ENCODE measurements around the gene CACNA1D. TPM values are rescaled to one million over a fixed set of nuclear protein-coding genes. Genes with fewer than 3 reads are reported as not detected.

The CACNA1D gene
- total RNA-seq, 1 experiment from 2014 or later = 1.1 TPM

DNA sequence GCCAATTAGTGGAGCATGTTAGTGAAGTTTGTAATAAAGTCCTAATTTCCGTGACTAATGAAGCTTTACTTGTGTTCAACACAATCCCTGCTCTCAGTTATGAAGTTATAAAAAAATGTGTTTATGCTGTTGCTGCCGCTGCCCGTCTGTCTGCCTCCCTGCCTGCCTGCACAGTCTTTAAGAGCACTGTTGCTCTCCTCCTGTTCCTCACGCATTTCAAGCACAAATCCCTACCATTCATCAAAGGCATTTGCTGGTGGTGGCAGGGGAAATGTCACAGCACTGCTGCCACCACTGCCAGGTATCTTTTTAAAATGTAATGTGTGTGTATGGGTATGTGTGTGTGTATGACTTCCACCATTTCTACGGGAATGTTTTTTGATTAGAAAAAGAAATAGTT is 58.8 kb downstream of the CACNA1D start:
- TF ChIP-seq, protein P1, sequence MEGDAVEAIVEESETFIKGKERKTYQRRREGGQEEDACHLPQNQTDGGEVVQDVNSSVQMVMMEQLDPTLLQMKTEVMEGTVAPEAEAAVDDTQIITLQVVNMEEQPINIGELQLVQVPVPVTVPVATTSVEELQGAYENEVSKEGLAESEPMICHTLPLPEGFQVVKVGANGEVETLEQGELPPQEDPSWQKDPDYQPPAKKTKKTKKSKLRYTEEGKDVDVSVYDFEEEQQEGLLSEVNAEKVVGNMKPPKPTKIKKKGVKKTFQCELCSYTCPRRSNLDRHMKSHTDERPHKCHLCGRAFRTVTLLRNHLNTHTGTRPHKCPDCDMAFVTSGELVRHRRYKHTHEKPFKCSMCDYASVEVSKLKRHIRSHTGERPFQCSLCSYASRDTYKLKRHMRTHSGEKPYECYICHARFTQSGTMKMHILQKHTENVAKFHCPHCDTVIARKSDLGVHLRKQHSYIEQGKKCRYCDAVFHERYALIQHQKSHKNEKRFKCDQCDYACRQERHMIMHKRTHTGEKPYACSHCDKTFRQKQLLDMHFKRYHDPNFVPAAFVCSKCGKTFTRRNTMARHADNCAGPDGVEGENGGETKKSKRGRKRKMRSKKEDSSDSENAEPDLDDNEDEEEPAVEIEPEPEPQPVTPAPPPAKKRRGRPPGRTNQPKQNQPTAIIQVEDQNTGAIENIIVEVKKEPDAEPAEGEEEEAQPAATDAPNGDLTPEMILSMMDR (IDR thresholded peaks at IDR 0.05 in 2 of 3, conservative IDR thresholded peaks at IDR 0.05 in 1 of 3; ENCODE audit: borderline replicate concordance in 1 of 3, insufficient read depth in 1 of 3, low read depth in 2 of 3, low read length in 2 of 3) = no peak
- no peak for TF ChIP-seq POLR2A (IDR thresholded peaks at IDR 0.05; ENCODE audit: borderline replicate concordance, extremely low read depth, insufficient read depth, insufficient read length)
- no peak for TF ChIP-seq CBX3 (IDR thresholded peaks at IDR 0.05; ENCODE audit: low read depth)
- no peak for TF ChIP-seq RAD21 (IDR thresholded peaks at IDR 0.05; ENCODE audit: low read depth)
- TF ChIP-seq, protein P2, sequence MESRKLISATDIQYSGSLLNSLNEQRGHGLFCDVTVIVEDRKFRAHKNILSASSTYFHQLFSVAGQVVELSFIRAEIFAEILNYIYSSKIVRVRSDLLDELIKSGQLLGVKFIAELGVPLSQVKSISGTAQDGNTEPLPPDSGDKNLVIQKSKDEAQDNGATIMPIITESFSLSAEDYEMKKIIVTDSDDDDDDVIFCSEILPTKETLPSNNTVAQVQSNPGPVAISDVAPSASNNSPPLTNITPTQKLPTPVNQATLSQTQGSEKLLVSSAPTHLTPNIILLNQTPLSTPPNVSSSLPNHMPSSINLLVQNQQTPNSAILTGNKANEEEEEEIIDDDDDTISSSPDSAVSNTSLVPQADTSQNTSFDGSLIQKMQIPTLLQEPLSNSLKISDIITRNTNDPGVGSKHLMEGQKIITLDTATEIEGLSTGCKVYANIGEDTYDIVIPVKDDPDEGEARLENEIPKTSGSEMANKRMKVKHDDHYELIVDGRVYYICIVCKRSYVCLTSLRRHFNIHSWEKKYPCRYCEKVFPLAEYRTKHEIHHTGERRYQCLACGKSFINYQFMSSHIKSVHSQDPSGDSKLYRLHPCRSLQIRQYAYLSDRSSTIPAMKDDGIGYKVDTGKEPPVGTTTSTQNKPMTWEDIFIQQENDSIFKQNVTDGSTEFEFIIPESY (IDR thresholded peaks at IDR 0.05; ENCODE audit: extremely low read depth, insufficient replicate concordance, low read length) = no peak
- no peak for TF ChIP-seq ZNF274 (IDR thresholded peaks at IDR 0.05; ENCODE audit: low read depth, low read length)
- no peak for TF ChIP-seq SRF (IDR thresholded peaks at IDR 0.05; ENCODE audit: low read depth)
- no peak for TF ChIP-seq CEBPB (IDR thresholded peaks at IDR 0.05; ENCODE audit: low read depth)
- TF ChIP-seq POLR2AphosphoS5 (IDR thresholded peaks at IDR 0.05; ENCODE audit: low read depth, low read length) = no peak
- no peak for TF ChIP-seq JUND (IDR thresholded peaks at IDR 0.05)
- no peak for TF ChIP-seq EGR1 (IDR thresholded peaks at IDR 0.05; ENCODE audit: low read depth)
- no peak for TF ChIP-seq FOSL1 (IDR thresholded peaks at IDR 0.05; ENCODE audit: low read depth)
- TF ChIP-seq SP1 (IDR thresholded peaks at IDR 0.05; ENCODE audit: low read depth) = no peak
- TF ChIP-seq, protein P3, sequence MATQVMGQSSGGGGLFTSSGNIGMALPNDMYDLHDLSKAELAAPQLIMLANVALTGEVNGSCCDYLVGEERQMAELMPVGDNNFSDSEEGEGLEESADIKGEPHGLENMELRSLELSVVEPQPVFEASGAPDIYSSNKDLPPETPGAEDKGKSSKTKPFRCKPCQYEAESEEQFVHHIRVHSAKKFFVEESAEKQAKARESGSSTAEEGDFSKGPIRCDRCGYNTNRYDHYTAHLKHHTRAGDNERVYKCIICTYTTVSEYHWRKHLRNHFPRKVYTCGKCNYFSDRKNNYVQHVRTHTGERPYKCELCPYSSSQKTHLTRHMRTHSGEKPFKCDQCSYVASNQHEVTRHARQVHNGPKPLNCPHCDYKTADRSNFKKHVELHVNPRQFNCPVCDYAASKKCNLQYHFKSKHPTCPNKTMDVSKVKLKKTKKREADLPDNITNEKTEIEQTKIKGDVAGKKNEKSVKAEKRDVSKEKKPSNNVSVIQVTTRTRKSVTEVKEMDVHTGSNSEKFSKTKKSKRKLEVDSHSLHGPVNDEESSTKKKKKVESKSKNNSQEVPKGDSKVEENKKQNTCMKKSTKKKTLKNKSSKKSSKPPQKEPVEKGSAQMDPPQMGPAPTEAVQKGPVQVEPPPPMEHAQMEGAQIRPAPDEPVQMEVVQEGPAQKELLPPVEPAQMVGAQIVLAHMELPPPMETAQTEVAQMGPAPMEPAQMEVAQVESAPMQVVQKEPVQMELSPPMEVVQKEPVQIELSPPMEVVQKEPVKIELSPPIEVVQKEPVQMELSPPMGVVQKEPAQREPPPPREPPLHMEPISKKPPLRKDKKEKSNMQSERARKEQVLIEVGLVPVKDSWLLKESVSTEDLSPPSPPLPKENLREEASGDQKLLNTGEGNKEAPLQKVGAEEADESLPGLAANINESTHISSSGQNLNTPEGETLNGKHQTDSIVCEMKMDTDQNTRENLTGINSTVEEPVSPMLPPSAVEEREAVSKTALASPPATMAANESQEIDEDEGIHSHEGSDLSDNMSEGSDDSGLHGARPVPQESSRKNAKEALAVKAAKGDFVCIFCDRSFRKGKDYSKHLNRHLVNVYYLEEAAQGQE (IDR thresholded peaks at IDR 0.05; ENCODE audit: low read depth) = no peak
- no peak for TF ChIP-seq EZH2 (IDR thresholded peaks at IDR 0.05)
- TF ChIP-seq ZFX (IDR thresholded peaks at IDR 0.05) = no peak
- TF ChIP-seq, protein P4, sequence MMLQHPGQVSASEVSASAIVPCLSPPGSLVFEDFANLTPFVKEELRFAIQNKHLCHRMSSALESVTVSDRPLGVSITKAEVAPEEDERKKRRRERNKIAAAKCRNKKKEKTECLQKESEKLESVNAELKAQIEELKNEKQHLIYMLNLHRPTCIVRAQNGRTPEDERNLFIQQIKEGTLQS (IDR thresholded peaks at IDR 0.05) = no peak
- DNase-seq (ENCODE audit: low read depth, low spot score) = no peak
- Histone ChIP-seq H3K9ac (ENCODE audit: low read length) (no peak overlapping the region), H4K20me1 (ENCODE audit: insufficient read depth) (no peaks in the 10 kb centered on the region), H3K27me3 (ENCODE audit: insufficient read depth, low read length) (no peaks in the 10 kb centered on the region), H3K27ac (ENCODE audit: low read depth, low read length) (no peak overlapping the region), H3K9me2 (ENCODE audit: insufficient read depth) (no peaks in the 10 kb centered on the region), H3K4me1 (ENCODE audit: control insufficient read depth in 1 of 2, insufficient read depth in 2 of 2, low read length in 2 of 2) (no peaks in the 10 kb centered on the region), H3K4me2 (ENCODE audit: low read length) (no peak overlapping the region), H3K9me3 (ENCODE audit: control insufficient read depth in 1 of 2, insufficient read depth in 1 of 2, low read depth in 1 of 2, low read length in 2 of 2) (no peaks in the 10 kb centered on the region), H3K4me3 (replicated peaks in 1 of 2; ENCODE audit: low read depth in 1 of 2, low read length in 2 of 2) (no peak overlapping the region), H3K36me3 (ENCODE audit: control insufficient read depth in 1 of 2, insufficient read depth in 2 of 2, low read length in 2 of 2) (no peaks in the 10 kb centered on the region), H2AFZ (ENCODE audit: low read depth, low read length, poor library complexity, severe bottlenecking) (no peak overlapping the region), H3K79me2 (ENCODE audit: insufficient read depth, low read length) (no peaks in the 10 kb centered on the region)
- no peak for ATAC-seq
- no TSS peak for BruUV-seq (replicated peaks)
- intact Hi-C loops (cut with micrococcal nuclease) = no loop called here
- ChIA-PET POLR2A (no interaction called here), CTCF (no interaction called here), RAD21 (ENCODE audit: low non-redundant PET in 1 of 2, low total read pairs in 2 of 2, uncharacterized antibody in 2 of 2, unreplicated experiment in 2 of 2) (no interaction called here)

Measured in HCT116 (cell line).